Activated CD4-positive, alpha-beta T cell treated with anti-CD3 and anti-CD28 coated beads, Interleukin-2, amount 50 U/mL, for 4 hours (primary cell): ENCODE results near the gene IGSF22.

Experiments
- DNase-seq, 2 experiments: peaks; one replicate each; pipeline ENCODE4 v3.0.0-alpha.2; 2020

IGSF22 gene

DNA sequence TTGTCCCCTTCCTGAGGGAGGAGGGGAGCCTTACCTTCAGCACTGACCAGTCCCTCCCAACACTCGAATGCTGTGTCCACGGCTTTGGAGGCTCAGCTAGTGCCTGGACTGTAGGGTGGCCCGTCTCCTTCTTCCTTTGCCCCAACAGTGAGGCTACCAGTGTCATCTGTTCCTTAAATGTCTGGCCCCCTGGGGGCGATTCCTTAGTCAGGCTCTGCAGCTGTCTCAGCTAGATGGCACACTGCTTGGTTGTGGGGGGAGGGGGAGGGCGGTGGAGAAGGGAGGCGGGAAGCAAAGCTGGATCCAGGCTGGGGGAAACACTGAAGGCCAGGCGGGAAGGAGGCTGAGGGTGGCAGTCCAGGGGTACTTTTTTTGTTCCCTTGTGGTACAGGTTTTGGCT, at the start of gene IGSF22:
Gene IGSF22 (minus strand): TSS at position 149 of the 400 bp plus-strand sequence. CDS start 1,952 bp downstream, outside the sequence.
- DNase-seq, result no peak

DNA sequence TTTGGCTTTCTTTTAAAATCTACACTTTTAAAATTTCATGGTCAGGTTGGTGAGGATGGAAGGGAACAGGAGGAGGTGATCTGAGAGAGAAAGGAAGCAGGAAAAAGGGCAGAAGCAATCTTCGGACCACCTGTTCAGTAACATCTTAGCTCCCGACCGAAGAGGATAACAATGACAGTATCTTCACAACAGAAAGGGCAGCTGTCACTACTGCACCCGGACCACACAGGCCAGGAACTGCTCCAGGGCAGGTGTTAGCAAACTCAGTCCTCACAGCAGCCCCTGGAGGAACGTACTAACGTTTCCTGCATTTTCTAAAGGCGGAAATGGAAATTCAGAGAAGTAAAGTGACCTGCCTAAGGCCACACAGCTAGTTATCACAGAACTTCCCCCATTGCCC, 48.8 kb upstream of the IGSF22 start:
- DNase-seq, result no peak

DNA sequence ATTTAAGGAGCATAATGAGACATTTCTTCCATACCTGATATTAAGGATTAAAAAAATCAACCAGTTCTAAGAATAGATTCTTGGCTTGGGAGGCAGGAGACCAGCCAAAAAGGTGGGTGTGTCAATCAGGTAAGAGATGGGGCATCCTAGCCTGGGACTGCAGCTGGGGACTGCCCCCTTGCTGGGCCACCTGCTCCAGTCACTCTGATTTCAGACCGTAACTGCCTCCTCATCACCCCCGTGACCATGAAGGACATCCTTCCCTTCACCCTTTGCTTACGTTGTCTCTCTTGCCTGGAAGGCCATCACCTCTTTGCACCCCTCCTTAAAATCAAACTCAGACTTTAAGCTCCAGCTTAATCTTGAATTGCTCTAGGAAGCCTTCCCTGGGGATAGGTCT, 47.7 kb upstream of the IGSF22 start:
- no peak for DNase-seq

DNA sequence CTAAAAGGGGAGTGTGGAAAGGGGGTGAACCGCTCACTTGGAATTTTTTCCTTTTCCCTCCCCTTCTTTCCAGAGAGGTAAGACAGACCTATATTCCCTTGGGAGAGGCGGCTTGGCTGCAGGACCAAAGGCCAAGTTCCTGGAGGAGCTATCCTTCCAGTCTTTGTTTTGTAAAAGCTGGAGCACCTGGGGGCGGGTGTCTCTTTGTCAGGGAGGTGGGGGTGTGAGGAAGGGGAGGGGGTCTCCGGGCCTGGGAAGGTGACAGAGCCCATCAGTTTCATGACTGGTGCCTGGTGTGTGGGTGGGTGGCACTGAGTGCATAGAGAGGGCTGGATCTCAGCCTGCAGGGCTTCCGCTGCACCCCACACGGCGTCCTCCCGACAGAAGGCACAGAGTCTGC, 47.1 kb upstream of the IGSF22 start:
- no peak for DNase-seq

DNA sequence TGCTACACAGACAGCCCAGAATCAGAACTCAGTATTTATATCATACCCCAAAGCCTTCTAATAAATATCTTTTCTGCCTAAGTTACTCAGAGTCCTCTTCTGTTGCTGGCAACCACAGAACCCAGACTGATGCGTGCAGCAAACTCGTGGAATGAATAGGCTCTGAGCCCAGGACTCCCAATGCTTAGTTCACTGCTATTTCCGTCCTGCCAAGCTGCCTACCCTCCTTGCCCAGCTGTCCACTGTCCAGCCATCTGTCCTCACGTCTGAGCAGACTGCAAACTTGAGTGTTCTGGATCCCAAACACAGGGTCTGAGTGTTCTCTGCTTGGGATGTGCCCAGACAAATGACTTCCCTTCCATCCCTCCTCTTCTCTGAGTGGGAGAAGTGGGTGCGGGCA, 46.2 kb upstream of the IGSF22 start:
- DNase-seq, result no peak

DNA sequence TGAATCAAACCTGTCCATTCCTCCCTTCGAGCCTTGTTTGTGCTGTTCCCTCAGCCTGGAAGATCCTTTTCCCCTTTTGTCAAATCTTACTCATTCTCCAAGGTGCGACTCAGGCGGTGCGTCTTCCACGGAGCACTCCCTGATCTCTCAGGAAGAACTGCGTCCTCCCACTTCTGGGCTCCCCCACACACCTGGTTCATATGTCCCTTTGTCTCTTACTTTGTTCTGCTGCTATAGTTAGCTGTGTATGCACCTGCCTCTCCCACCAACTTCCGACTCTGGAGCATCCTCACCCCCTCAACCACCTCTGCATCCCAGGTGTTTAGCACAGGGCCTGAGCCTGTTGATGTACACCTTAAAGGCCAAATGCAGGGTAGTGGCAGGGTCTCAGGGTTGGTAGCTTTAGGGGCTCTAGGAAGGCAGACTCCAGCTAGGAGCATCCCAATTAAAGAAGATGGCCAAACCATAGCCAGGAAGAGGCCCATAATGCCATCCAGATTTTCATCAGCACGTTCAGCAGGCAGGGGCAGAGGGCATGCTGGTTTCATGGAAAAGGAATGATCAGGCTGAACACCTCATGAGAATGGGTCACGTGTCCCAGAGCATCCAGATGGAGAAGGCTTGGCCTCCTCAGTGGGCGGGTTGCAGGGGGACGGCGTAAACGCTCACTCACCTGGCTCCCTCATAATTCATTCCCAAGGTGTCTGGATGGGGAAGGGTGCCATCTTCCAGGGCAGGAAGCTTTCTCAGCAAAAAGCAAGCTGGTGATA, 45.5 kb upstream of the IGSF22 start:
- no peak for DNase-seq

DNA sequence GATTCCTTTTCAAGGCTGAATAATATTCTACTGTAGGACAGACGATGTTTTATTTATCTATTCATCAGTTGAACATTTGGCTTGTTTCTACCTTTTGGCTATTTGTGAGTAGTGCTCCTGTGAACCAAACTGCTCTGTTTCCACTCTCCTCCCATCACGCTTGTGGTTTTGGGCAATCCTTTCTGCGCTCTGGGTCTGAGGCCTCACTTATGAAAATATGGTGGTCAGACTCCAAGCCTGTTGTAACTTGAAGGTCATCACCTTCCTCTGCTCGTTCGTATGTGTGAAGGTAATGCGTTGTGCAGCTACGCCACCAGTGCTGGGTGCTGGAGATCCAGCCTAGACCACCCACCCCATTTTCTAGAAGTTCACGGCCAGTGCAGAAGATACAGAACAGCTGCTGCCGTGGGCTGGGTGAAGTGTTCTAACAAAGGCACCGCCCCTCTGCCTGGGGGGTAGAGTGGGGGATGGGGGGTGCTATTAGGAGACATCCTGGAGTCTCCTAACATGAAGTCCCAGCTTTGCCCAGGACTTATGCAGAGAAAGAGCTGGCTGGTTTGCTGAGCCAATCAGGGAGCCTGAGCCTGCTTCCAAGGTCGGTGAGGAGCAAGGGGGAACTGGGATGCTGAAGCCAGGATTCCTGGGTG, 44.6 kb upstream of the IGSF22 start:
- no peak for DNase-seq

DNA sequence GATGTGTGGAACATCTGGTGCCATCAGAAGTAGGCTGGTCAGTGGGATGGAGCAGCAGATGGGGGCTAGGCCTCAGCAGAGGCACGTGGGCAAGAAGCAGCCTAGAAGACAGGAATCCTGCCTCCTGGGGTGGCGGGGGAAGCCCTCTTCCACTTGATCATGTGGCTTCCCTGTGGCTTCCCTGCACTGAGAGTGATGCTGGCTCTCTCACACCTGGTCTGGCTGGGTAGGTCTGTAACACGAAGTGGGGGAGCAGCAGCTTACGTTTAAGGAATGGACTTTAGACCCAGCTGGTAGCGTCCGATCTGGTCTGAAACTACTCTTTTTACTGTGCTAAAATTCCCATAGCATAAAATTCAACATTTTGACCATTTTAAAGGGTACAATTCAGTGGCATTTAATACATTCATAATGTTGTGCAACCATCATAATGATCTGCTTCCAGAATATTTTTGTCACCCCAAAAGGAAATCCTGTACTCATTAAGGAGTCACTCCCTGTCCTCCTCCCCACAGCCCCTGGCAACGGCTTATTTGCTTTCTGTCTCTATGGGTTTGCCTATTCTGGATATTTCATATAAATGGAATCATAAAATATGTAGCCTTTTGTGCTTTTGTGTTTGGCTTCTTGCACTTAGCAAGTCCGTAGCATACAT, 43.9 kb upstream of the IGSF22 start:
- no peak for DNase-seq

DNA sequence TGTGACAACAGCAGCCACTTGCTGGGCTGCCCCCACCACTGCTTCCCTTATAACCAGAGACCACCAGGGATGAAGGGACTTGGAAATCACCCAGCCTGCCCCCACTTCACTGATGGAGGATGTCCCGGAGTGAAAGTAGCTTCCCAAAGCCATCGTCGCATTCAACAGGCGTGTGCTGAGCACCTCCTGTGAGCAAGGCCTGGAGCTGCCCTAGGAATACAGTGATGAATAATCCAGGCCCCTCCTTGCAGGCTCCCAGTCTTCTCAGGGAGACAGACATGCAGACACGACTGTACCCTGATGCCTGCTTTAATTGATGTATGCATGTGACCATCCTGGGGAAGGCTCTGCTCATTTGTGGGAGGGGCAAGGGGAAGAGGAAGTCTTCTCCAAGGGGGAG, 43.0 kb upstream of the IGSF22 start:
- DNase-seq, result no peak

DNA sequence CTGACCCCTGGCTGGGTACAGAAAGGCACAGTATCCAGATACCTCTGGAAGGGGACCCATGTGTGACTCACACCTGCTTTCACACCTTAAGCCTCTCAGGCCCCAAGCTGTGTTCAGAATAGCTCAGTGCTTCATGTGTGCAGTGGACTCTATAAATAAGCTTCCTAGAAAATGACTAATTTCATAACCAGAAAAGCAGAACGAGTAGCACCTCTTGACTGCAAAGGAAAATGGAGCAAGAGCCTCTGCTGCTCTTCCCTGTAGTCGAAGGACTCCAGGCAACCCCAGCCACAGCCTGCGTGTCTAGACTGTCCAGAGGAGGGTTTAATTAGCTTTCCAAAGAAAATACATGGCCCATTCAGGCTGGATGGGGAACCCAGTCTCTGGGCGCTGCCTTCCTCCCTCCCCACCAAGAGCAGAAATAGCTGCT, 42.5 kb upstream of the IGSF22 start:
- no peak for DNase-seq

DNA sequence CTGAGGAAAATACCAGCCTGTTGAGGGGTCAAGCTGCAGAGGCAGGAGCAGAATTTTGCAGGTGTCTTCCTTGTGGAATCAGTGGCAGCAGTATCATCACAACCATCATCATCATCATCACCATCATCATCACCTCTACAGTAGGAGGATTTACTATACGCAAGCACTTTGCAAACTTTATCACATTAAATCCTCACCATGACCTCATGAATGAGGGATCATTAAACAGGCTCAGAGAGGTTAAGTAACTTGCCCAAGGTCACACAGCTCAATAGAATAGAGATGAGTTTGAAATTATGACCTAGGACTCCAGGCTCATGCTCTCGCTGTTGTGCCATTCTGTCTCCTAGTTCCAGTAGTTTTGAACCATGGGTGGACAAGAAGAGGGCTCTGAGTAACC, 40.0 kb upstream of the IGSF22 start:
- DNase-seq, result no peak

DNA sequence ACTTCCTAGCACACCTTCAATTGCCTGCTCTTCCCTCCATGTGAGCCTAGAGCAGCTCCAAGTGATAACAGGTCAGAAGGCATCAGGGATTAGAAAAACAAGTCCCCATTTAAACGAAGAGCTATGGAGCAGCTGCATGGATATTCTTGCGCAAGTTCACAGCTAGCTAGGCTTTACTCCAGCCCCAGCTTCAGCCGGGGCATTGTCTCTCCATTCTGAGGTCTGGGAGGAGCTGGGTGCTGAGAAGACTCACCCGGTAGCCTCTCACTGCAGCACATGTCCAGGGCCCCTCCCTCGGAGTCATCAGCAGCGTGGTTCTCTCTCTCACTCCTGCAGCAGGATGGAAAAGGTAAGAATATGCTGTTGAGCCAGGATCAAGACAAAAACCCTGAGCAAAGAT, 39.6 kb upstream of the IGSF22 start:
- DNase-seq, result no peak

DNA sequence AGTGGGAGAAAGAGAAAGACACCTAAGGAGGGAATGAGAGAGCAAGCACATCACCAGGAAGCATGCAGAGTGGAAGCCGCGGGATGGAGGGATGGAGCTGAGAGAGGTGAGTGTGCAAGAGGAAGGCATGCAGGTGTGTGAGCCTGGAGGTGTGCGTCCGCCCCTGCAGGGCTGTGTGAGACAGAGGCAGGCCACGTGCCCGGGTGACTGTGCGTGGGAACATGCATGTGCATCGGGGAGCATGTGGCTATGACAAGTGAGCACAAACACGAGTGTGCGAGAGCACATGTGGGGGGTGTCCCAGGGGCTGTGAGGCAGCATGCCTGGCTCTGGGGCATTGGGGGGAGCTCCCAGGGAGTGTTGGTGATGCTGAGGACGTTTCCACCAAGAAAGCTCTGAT, 35.8 kb upstream of the IGSF22 start:
- no peak for DNase-seq

DNA sequence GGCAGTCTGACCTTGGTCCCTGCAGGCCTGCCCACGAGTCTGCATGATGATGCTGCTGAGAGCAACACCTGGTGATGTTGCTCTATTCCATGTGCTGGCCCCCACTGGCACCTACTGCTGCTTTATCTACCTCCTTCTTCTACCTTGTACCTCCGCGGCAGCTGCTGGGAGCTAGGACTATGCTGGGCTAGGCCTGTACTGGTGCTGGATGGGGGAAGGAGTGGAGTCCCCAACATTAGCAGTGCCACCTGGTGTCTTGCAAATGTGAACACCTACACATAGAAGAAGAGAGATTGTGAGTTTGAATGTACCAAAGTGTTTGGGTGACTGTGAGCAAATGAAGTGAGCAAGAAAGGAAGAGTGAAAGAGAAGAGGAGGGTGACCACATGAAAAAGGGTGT, 35.2 kb upstream of the IGSF22 start:
- DNase-seq, result no peak

DNA sequence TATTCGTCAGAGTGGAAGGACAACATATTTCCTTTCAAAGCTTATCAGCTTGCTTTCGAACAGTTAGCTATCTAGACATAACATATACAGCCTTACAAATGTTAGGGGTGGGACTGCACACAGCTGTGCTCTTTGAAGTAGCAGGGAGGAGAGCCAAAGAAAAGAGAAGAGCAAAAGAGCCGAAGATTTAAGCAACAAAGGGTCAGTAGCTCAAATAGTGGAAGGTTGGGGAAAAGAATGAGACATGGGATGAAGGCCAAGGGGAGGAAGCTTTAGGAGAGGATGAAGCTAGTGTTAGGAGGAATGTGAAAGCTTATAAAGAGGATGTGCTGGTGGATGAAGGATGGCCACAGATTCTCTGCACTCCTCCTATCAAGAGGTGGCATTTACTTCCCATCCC, 31.8 kb upstream of the IGSF22 start:
- DNase-seq, result no peak

DNA sequence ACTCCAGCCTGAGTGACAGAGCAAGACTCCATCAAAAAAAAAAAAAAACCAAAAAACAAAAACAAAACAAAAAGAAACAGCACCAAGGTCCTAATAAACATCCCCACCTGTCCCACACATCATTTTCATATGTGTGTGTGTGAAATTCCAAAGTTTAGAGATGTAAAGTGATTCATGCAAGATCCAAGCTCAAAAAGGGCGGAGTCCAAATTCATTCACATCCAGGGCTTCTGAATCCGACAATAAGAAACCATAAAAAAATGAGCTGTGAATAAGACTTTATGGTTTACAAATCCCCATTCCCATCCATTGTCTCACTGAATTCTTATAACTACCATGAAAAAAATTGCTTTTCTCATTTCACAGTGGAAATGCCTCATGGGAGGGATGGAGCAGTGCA, 30.9 kb upstream of the IGSF22 start:
- no peak for DNase-seq

DNA sequence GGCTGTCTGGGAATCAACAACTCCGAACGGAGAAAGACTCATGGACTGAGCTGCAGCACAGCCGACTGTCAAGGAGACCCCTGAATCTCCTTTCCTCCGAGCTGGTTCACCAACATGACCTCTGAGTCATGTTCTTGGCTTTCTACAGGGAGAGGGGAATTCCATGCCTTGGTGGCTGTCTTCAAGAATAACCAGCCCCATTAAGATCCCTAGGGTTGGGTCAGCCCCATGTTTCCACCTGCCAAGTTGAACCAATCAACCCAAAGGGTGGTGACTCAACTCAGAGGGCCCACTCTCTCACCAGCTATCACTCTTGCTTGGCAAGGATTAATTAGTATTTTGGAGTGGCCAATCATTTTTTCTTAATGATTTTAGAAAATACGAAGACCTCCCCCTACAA, 28.3 kb upstream of the IGSF22 start:
- no peak for DNase-seq

DNA sequence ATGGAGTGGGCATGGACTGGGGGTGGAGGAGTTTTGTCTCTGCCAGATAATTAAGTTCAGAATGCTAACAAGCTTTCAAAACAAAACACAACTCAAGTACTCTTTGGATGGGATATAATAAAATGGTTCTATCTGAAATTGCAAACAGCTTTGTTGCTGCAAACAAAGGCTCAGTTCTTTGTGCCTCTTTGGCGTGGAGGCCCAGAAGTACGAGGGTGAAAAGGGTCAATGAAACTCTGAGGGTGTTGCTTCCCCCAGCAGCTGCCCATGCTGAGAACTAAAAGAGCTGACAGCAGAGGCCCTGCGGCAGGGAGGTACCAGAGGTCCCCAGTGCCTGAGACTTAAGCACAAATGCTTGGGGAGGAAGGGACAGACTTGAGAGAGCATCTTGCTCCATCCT, 26.5 kb upstream of the IGSF22 start:
- DNase-seq, result no peak

DNA sequence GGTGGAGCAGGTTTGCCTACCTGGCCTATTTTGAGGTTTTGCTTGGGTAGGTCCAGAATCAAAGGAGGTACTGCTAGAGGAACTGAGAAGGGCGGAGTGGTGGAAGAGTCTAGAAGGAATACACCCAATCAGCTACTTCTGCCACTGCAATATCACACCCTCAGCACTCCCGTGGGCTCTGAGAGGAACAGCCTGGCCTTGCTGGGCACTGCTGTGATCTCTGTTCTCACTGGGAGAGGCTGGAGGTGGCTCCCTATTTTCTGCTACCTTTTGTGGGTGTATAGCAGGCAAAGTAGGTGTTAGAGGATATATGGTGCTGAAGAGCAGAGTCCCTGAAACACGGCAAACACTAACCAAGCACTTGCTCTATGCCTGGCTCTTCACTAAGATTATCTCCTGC, 25.0 kb upstream of the IGSF22 start:
- DNase-seq, result no peak

DNA sequence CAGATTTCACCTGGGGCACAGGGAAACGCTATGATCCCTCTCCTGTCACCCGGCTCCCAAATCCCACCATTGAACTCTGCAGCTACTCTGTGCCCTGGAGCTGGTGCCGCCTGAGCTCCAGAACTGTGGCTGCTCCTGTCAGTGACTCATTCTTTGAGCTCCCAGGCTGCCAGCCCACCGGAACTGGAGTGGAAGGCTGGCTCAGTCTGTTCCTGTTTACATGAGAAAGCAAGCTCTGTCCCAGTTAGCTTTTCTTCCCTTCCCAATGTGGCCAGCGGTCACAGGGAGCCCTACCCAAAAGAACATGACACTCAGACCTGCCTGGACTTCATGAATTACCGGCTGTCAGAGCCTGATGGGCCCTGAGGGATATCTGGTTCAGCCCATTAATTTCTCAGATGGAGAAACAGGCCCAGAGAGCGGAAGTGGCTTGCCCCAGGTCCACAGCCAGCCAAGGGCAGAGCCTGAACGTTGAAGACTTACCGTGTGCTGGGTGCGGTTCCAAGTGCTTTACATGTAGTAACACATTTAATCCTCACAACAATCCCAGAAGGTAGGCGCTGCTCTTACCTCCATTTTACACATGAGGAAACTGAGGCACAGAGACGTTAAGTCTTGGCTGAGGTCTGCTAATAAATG, 23.8 kb upstream of the IGSF22 start:
- no peak for DNase-seq

DNA sequence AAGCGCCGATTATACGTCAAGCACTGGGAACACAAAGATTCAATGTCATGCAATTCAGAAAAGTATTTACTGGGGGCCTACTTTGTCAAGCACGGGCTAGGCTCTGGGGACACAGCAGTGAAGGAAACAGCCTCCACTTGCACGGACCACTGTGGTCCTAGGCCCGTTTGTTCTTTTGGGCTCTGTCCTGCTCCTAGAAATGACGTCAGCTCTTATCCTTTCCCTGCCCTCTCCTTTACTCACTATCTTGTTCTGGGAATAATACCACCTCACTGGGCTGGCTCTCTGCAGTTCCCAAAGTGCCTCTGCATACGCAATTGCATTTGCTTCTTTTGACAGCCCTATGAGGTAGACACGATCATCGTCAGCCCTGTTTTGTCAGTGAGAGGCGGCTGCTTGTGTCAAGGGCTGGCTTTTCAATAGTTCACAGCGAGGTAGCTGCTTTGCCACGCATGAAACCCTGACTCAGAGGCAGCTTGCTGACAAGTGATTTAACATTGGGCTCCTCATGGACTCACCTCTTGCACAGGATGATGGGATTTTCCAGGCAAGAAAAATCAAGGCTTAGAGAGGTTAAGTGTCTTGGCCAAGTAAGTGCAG, 22.9 kb upstream of the IGSF22 start:
- no peak for DNase-seq

DNA sequence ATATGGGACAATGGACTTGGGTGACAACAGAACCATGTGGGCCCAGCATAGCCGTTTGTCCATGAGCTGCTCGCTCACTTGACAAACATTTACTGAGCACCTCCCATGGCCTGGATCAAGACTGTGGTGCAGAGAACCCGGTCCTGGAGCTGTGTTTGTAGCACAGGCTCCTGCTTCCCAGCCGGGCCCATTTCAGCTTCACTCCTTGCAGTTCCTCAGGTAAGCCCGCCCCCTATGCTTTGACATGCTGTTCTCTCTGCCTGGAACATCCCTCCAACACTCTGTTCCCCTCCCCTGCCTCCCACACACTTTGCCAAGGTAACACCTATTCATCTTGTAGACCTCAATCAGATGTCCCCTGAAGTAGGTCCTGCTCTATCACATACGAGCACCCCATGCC, 19.3 kb upstream of the IGSF22 start:
- DNase-seq, result no peak

DNA sequence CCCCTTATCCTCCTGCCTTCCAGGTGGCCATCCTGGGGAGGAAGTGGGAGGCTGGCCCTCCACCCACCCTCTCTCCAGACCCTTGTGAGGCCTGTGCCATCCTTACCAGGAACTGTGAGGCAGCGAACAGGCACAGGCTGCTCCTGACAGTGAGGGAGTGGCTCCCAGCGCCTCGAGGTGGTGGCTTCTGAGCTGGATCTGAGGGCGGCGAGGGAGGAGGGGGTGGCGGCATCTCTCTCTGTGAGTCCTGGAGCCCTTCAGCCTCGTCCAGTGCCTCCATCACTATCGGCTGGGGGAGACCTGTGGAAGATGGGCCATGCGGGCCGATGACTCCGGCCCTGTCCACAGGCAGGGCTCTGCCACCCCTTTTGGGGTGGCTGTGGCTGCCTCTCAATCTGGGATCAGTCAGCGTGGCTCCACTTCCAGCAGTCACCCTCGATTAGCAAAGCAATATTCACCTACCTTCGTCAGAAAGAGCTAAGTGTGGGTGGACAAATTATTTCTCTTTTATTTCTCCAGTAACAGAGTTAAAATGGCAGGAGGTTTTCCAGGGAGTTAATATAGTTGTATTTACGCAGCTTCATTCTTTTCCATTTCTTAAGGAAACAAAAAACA, 18.0 kb upstream of the IGSF22 start:
- no peak for DNase-seq
